Measurements from ENCODE around the gene NXN. TPM values are rescaled to one million over a fixed set of nuclear protein-coding genes. Genes with fewer than 3 reads are reported as not detected.
A peak's percentile ranks its signal among the peaks of the same experiment; 100 is the strongest.
"Not testable (repeated sequence)": the region's sequence is repeated elsewhere in the genome, so short reads cannot be mapped to it uniquely, and the experiment has no call there.

Gene NXN
- total RNA-seq, 1 donor from 2014 or later, result 177 TPM

- Mint-ChIP-seq H3K27me3 (ENCODE audit: unreplicated experiment) (peaks cover 12% of the 10 kb centered on the region), H3K36me3 (ENCODE audit: unreplicated experiment) (no peaks in the 10 kb centered on the region), H3K27ac (ENCODE audit: unreplicated experiment) (no peak overlapping the region), H3K4me1 (ENCODE audit: low read depth, unreplicated experiment) (peaks cover 28% of the 10 kb centered on the region), H3K4me3 (ENCODE audit: unreplicated experiment) (peak overlapping the region; percentile 50), H3K9me3 (ENCODE audit: unreplicated experiment) (peaks cover 11% of the 10 kb centered on the region)
- TF ChIP-seq CTCF (IDR thresholded peaks at IDR 0.05; ENCODE audit: partially characterized antibody, unreplicated experiment), result no peak
- no peak for DNase-seq
Measured at GRCh38 chr17:925817-926216, 53.8 kb downstream of the NXN start.

GRCh38 chr17:924711-925475, 54.7 kb downstream of the NXN start:
- peaks cover 19% of the 10 kb centered on the region for H3K27me3 Mint-ChIP-seq (ENCODE audit: unreplicated experiment)
- peaks cover 18% of the 10 kb centered on the region for H3K9me3 Mint-ChIP-seq (ENCODE audit: unreplicated experiment)
- no peaks in the 10 kb centered on the region for H3K36me3 Mint-ChIP-seq (ENCODE audit: unreplicated experiment)
- no peak for DNase-seq
- H3K4me1 Mint-ChIP-seq (ENCODE audit: low read depth, unreplicated experiment), result peaks cover 28% of the 10 kb centered on the region
- no peak overlapping the region for H3K4me3 Mint-ChIP-seq (ENCODE audit: unreplicated experiment)
- peak overlapping the region; percentile 39 for H3K27ac Mint-ChIP-seq (ENCODE audit: unreplicated experiment)
- TF ChIP-seq CTCF (IDR thresholded peaks at IDR 0.05; ENCODE audit: partially characterized antibody, unreplicated experiment), result no peak

- H3K27me3 Mint-ChIP-seq (ENCODE audit: unreplicated experiment), result peaks cover 21% of the 10 kb centered on the region
- peak overlapping the region; percentile 16 for H3K27ac Mint-ChIP-seq (ENCODE audit: unreplicated experiment)
- peaks cover 22% of the 10 kb centered on the region for H3K4me1 Mint-ChIP-seq (ENCODE audit: low read depth, unreplicated experiment)
- H3K36me3 Mint-ChIP-seq (ENCODE audit: unreplicated experiment); H3K4me3 Mint-ChIP-seq (ENCODE audit: unreplicated experiment); DNase-seq: not testable (repeated sequence)
- peaks cover 24% of the 10 kb centered on the region for H3K9me3 Mint-ChIP-seq (ENCODE audit: unreplicated experiment)
Measured at GRCh38 chr17:924306-924705, 55.3 kb downstream of the NXN start.

- no peak for DNase-seq
- H3K27ac Mint-ChIP-seq (ENCODE audit: unreplicated experiment), result no peak overlapping the region
- peaks cover 6% of the 10 kb centered on the region for H3K36me3 Mint-ChIP-seq (ENCODE audit: unreplicated experiment)
- peaks cover 24% of the 10 kb centered on the region for H3K9me3 Mint-ChIP-seq (ENCODE audit: unreplicated experiment)
- no peak for TF ChIP-seq CTCF (IDR thresholded peaks at IDR 0.05; ENCODE audit: partially characterized antibody, unreplicated experiment)
- H3K4me1 Mint-ChIP-seq (ENCODE audit: low read depth, unreplicated experiment), result peaks cover 20% of the 10 kb centered on the region
- H3K27me3 Mint-ChIP-seq (ENCODE audit: unreplicated experiment), result peaks cover 21% of the 10 kb centered on the region
- H3K4me3 Mint-ChIP-seq (ENCODE audit: unreplicated experiment), result no peak overlapping the region
Measured at GRCh38 chr17:923633-924032, 55.9 kb downstream of the NXN start.

- Mint-ChIP-seq H3K4me3 (ENCODE audit: unreplicated experiment) (no peak overlapping the region), H3K9me3 (ENCODE audit: unreplicated experiment) (peaks cover 29% of the 10 kb centered on the region), H3K27ac (ENCODE audit: unreplicated experiment) (no peak overlapping the region), H3K4me1 (ENCODE audit: low read depth, unreplicated experiment) (peaks cover 18% of the 10 kb centered on the region), H3K36me3 (ENCODE audit: unreplicated experiment) (peaks cover 16% of the 10 kb centered on the region), H3K27me3 (ENCODE audit: unreplicated experiment) (peaks cover 16% of the 10 kb centered on the region)
- TF ChIP-seq CTCF (IDR thresholded peaks at IDR 0.05; ENCODE audit: partially characterized antibody, unreplicated experiment), result no peak
- DNase-seq, result no peak
Measured at GRCh38 chr17:921161-921560, 58.4 kb downstream of the NXN start.

Measured in glutamatergic neuron (in vitro differentiated cells).